Esophagus muscularis mucosa (tissue), 4 donors: Measurements from ENCODE around the gene RAB19. TPM values are rescaled to one million over a fixed set of nuclear protein-coding genes. Genes with fewer than 3 reads are reported as not detected.

Source experiments
- DNase-seq: peaks from one replicate; pipeline ENCODE4 v3.0.0-alpha.2; 2017; ENCODE audit errors: extremely low spot score
- H3K27ac ChIP-seq, 4 donors: fragments of 200-600 bp; sonication (generic); replicated peaks in 1 of 4; 1 replicate in 3 of 4; 2 replicates in 1 of 4; pipeline ENCODE4 v1.5.1; 2016 to 2019; ENCODE audit warnings: mild to moderate bottlenecking in 1 of 4
- H3K27me3 ChIP-seq, 4 donors: fragments of 200-600 bp; sonication (generic); one replicate each; pipeline versions ENCODE4 v1.5.1 to v1.6.0; 2016 to 2019
- H3K36me3 ChIP-seq, 4 donors: fragments of 200-600 bp; sonication (generic); one replicate each; pipeline ENCODE4 v1.5.1; 2016 to 2019
- H3K4me1 ChIP-seq, 4 donors: fragments of 200-600 bp; sonication (generic); one replicate each; pipeline ENCODE4 v1.5.1; 2016 to 2019
- H3K4me3 ChIP-seq, 4 donors: fragments of 200-600 bp; sonication (generic); 1 replicate in 2 of 4; 2 replicates in 2 of 4; pipeline ENCODE4 v1.5.1; 2016 to 2019; ENCODE audit warnings: mild to moderate bottlenecking in 4 of 4, moderate library complexity in 1 of 4
- H3K9me3 ChIP-seq, 4 donors: fragments of 200-600 bp; sonication (generic); 1 replicate in 3 of 4; 2 replicates in 1 of 4; pipeline ENCODE4 v1.5.1; 2016 to 2019
- CTCF ChIP-seq, 3 experiments: fragments of 200-600 bp in 2 of 3; fragments of 450-650 bp in 1 of 3; sonication (generic) in 2 of 3; IDR thresholded peaks; one replicate each; pipeline ENCODE4 v1.5.1; 2017 to 2019; ENCODE audit warnings: antibody characterized with exemption in 3 of 3, mild to moderate bottlenecking in 2 of 3, moderate library complexity in 1 of 3
- EP300 ChIP-seq: sonication (generic); formaldehyde crosslinking; IDR thresholded peaks from one replicate; pipeline ENCODE4 v1.6.1; 2017; ENCODE audit warnings: antibody characterized with exemption
- POLR2A ChIP-seq: fragments of 450-650 bp; IDR thresholded peaks from one replicate; pipeline ENCODE4 v1.6.1; 2017; ENCODE audit warnings: antibody characterized with exemption, moderate library complexity, mild to moderate bottlenecking, low read depth
- POLR2AphosphoS5 ChIP-seq, 2 donors: sonication (generic); formaldehyde crosslinking; IDR thresholded peaks; one replicate each; pipeline ENCODE4 v1.6.1; 2017; ENCODE audit warnings: antibody characterized with exemption in 2 of 2
- WGBS: methylation state at CpG from one replicate; pipeline ENCODE4 v1.1.5; 2018; 5-methylcytosine and 5-hydroxymethylcytosine counted together
- intact Hi-C: fragments of 100-400 bp; cut with DNase I; formaldehyde crosslinking; loops from one replicate; pipeline ENCODE4 v1.15.1; 2023
- total RNA-seq, 4 donors: library from RNA; depleted of rRNA; stranded (reverse); fragments of >200 nt; gene quantifications; one replicate each; pipeline versions ENCODE4 v1.1.0 to v1.2.1, GENCODE V29; 2016

RAB19 gene
- total RNA-seq, 4 donors from 2014 or later = not detected

- Histone ChIP-seq H3K27me3 (no peaks in the 10 kb centered on the region), H3K4me1 (no peaks in the 10 kb centered on the region), H3K36me3 (peaks cover 29 to 66% (median 40%) of the 10 kb centered on the region in 4 donors), H3K27ac (no peak overlapping the region), H3K9me3 (no peaks in the 10 kb centered on the region), H3K4me3 (no peak overlapping the region)
- WGBS = 82% methylated on average over 8 of the region's 8 CpGs
- TF ChIP-seq EP300 = no peak
- intact Hi-C loops = no loop called here
- DNase-seq = no peak
These were observed 27.7 kb upstream of the RAB19 start for GRCh38 chr7:140375892-140376730.

GRCh38 chr7:140383954-140384713 is 19.7 kb upstream of the RAB19 start:
- no peak overlapping the region for H3K27ac ChIP-seq
- peaks cover 24 to 42% (median 28%) of the 10 kb centered on the region in 4 donors for H3K36me3 ChIP-seq
- DNase-seq = no peak
- H3K9me3 ChIP-seq = no peaks in the 10 kb centered on the region
- H3K27me3 ChIP-seq = no peaks in the 10 kb centered on the region
- WGBS = 96% methylated on average over 6 of the region's 6 CpGs
- intact Hi-C loops = no loop called here
- no peak for TF ChIP-seq POLR2A
- no peak for TF ChIP-seq POLR2AphosphoS5 (IDR thresholded peaks at IDR 0.05)
- no peak for TF ChIP-seq EP300
- TF ChIP-seq CTCF (IDR thresholded peaks at IDR 0.05) = no peak
- peaks cover 0 to 12% (median 9%) of the 10 kb centered on the region in 4 donors for H3K4me1 ChIP-seq
- H3K4me3 ChIP-seq = no peak overlapping the region

GRCh38 chr7:140384894-140385545 is 18.8 kb upstream of the RAB19 start:
- 53% methylated on average over 1 of the region's 1 CpG for WGBS
- intact Hi-C loops = no loop called here
- peaks cover 0 to 12% (median 9%) of the 10 kb centered on the region in 4 donors for H3K4me1 ChIP-seq
- H3K27ac ChIP-seq = no peak overlapping the region
- H3K9me3 ChIP-seq = no peaks in the 10 kb centered on the region
- no peak overlapping the region for H3K4me3 ChIP-seq
- H3K36me3 ChIP-seq = peaks cover 16 to 33% (median 19%) of the 10 kb centered on the region in 4 donors
- DNase-seq = no peak
- TF ChIP-seq POLR2A (no peak), POLR2AphosphoS5 (IDR thresholded peaks at IDR 0.05) (no peak), EP300 (no peak), CTCF (IDR thresholded peaks at IDR 0.05) (no peak)
- no peaks in the 10 kb centered on the region for H3K27me3 ChIP-seq

GRCh38 chr7:140389445-140389844 is 14.4 kb upstream of the RAB19 start:
- TF ChIP-seq EP300 (no peak), POLR2AphosphoS5 (IDR thresholded peaks at IDR 0.05) (no peak), POLR2A (no peak), CTCF (IDR thresholded peaks at IDR 0.05) (no peak)
- WGBS = 89% methylated on average over 10 of the region's 10 CpGs
- Histone ChIP-seq H3K27me3 (no peaks in the 10 kb centered on the region), H3K27ac (no peak overlapping the region), H3K4me1 (peaks cover 0 to 32% (median 18%) of the 10 kb centered on the region in 4 donors), H3K4me3 (no peak overlapping the region), H3K36me3 (peaks cover 0 to 9% (median 1%) of the 10 kb centered on the region in 4 donors), H3K9me3 (no peaks in the 10 kb centered on the region)
- DNase-seq = no peak
- intact Hi-C loops = no loop called here
